Endodermal cell (in vitro differentiated cells): ENCODE data around the gene CPT1C. TPM values are rescaled to one million over a fixed set of nuclear protein-coding genes. Genes with fewer than 3 reads are reported as not detected.
"Not testable (repeated sequence)": the region's sequence is repeated elsewhere in the genome, so short reads cannot be mapped to it uniquely, and the experiment has no call there.

Experiments
- DNase-seq: peaks from one replicate; pipeline ENCODE4 v3.0.0-alpha.2; 2017
- H3K27ac ChIP-seq: 2 replicates; pipeline ENCODE4 v1.5.1; 2013; ENCODE audit warnings: mild to moderate bottlenecking, low read depth, low read length, moderate library complexity
- H3K27me3 ChIP-seq: 2 replicates; pipeline ENCODE4 v1.6.1; 2013; ENCODE audit warnings: mild to moderate bottlenecking, low read length, moderate library complexity; ENCODE audit not compliant: insufficient read depth, control insufficient read depth, poor library complexity, severe bottlenecking
- H3K36me3 ChIP-seq: 2 replicates; pipeline ENCODE4 v1.7.0; 2013; ENCODE audit warnings: mild to moderate bottlenecking, low read length, moderate library complexity; ENCODE audit not compliant: control insufficient read depth, insufficient read depth
- H3K4me1 ChIP-seq: one replicate; pipeline ENCODE4 v1.7.0; 2013; ENCODE audit warnings: low read length; ENCODE audit not compliant: control insufficient read depth, insufficient read depth
- H3K4me3 ChIP-seq: 2 replicates; pipeline ENCODE4 v1.5.1; 2013; ENCODE audit warnings: mild to moderate bottlenecking, low read length, moderate library complexity
- H3K9ac ChIP-seq: 2 replicates; pipeline ENCODE4 v1.6.1; 2013; ENCODE audit warnings: mild to moderate bottlenecking, low read length, moderate library complexity; ENCODE audit not compliant: poor library complexity, severe bottlenecking; ENCODE audit errors: extremely low read depth
- H3K9me3 ChIP-seq: 2 replicates; pipeline ENCODE4 v1.6.1; 2013; ENCODE audit warnings: mild to moderate bottlenecking, low read length, moderate library complexity; ENCODE audit not compliant: control insufficient read depth
- H3K27ac Mint-ChIP-seq: 2 replicates; pipeline ENCODE4 v1.8.0; 2020; ENCODE audit warnings: mixed read lengths
- H3K27me3 Mint-ChIP-seq: 2 replicates; pipeline ENCODE4 v1.8.0; 2021; ENCODE audit warnings: mild to moderate bottlenecking, mixed read lengths; ENCODE audit not compliant: insufficient read depth
- H3K36me3 Mint-ChIP-seq: 2 replicates; pipeline ENCODE4 v1.8.0; 2020; ENCODE audit warnings: low read depth, mixed read lengths
- H3K4me1 Mint-ChIP-seq: 2 replicates; pipeline ENCODE4 v1.8.0; 2020; ENCODE audit warnings: mixed read lengths
- H3K4me3 Mint-ChIP-seq: 2 replicates; pipeline ENCODE4 v1.8.0; 2020; ENCODE audit warnings: mild to moderate bottlenecking, moderate library complexity, mixed read lengths
- H3K9me3 Mint-ChIP-seq: 2 replicates; pipeline ENCODE4 v1.8.0; 2020; ENCODE audit warnings: mild to moderate bottlenecking, mixed read lengths
- WGBS, 2 experiments: methylation state at CpG; one replicate each; pipeline versions ENCODE4 v1.1.5 to v1.1.7; 2013; ENCODE audit warnings: missing lambda C conversion rate in 2 of 2, mixed read lengths in 1 of 2; ENCODE audit not compliant: insufficient coverage in 1 of 2, insufficient read length in 1 of 2; 5-methylcytosine and 5-hydroxymethylcytosine counted together
- total RNA-seq, 2 donors: library from RNA; stranded (reverse); fragmentation: NEBNext Ultra II Directional in 1 of 2; extraction: Animal tissue kit (Norgen Biotek cat#: 25700) in 1 of 2; gene quantifications; 2 replicates in 1 of 2; 3 replicates in 1 of 2; pipeline ENCODE4 v1.2.1, GENCODE V29; 2021
- TF ChIP-seq, protein P1 (sequence below): fragments of 200-600 bp; sonication (generic); conservative IDR thresholded peaks from 2 replicates; pipeline ENCODE4 v1.5.0; 2021; ENCODE audit warnings: antibody characterized with exemption, mild to moderate bottlenecking

The CPT1C gene
- total RNA-seq, 2 donors from 2014 or later: 41.4 to 59.7 TPM

GRCh38 chr19:49716154-49716553, 25.2 kb downstream of the CPT1C start:
- H3K4me1 ChIP-seq: no peaks in the 10 kb centered on the region
- H3K9me3 Mint-ChIP-seq: peaks cover 3% of the 10 kb centered on the region
- no peaks in the 10 kb centered on the region for H3K27me3 ChIP-seq
- no peak overlapping the region for H3K4me3 ChIP-seq
- no peaks in the 10 kb centered on the region for H3K36me3 ChIP-seq
- TF ChIP-seq, protein P1, sequence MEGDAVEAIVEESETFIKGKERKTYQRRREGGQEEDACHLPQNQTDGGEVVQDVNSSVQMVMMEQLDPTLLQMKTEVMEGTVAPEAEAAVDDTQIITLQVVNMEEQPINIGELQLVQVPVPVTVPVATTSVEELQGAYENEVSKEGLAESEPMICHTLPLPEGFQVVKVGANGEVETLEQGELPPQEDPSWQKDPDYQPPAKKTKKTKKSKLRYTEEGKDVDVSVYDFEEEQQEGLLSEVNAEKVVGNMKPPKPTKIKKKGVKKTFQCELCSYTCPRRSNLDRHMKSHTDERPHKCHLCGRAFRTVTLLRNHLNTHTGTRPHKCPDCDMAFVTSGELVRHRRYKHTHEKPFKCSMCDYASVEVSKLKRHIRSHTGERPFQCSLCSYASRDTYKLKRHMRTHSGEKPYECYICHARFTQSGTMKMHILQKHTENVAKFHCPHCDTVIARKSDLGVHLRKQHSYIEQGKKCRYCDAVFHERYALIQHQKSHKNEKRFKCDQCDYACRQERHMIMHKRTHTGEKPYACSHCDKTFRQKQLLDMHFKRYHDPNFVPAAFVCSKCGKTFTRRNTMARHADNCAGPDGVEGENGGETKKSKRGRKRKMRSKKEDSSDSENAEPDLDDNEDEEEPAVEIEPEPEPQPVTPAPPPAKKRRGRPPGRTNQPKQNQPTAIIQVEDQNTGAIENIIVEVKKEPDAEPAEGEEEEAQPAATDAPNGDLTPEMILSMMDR: no peak
- H3K4me3 Mint-ChIP-seq: no peak overlapping the region
- peaks cover 6% of the 10 kb centered on the region for H3K4me1 Mint-ChIP-seq
- WGBS, 2 experiments: 73 to 84% methylated on average over 2 to 3 of the region's 3 CpGs
- no peak overlapping the region for H3K9ac ChIP-seq
- no peaks in the 10 kb centered on the region for H3K27me3 Mint-ChIP-seq
- H3K27ac ChIP-seq: no peak overlapping the region
- H3K9me3 ChIP-seq: no peaks in the 10 kb centered on the region
- H3K36me3 Mint-ChIP-seq: peaks cover 17% of the 10 kb centered on the region
- no peak for DNase-seq
- no peak overlapping the region for H3K27ac Mint-ChIP-seq

DNA sequence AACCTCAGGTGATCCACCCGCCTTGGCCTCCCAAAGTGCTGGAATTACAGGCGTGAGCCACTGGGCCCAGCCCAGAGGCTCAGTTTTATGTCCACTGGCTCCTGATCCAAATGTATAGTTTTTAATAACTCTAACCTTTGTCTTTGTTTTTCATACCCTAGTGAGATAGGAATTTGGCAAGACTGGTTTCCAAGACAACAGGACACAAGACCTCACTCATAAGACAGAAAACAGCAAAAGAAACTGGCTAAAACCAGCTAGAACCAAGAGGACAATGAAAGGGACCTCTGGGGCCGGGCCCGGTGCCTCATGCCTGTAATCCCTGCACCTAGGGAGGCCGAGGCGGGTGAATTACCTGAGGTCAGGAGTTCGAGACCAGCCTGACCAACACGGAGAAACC, 27.6 kb downstream of the CPT1C start:
- Histone ChIP-seq H3K36me3 (no peaks in the 10 kb centered on the region), H3K4me3 (no peak overlapping the region), H3K4me1 (no peaks in the 10 kb centered on the region), H3K9me3 (no peaks in the 10 kb centered on the region), H3K9ac (no peak overlapping the region), H3K27me3 (no peaks in the 10 kb centered on the region), H3K27ac (no peak overlapping the region)
- no peak overlapping the region for H3K27ac Mint-ChIP-seq
- DNase-seq: no peak
- H3K36me3 Mint-ChIP-seq: peaks cover 7% of the 10 kb centered on the region
- TF ChIP-seq, protein P1: no peak
- 89 to 94% methylated on average over 8 of the region's 8 CpGs for WGBS, 2 experiments
- peaks cover 8% of the 10 kb centered on the region for H3K9me3 Mint-ChIP-seq
- H3K27me3 Mint-ChIP-seq: peaks cover 3% of the 10 kb centered on the region
- H3K4me3 Mint-ChIP-seq: no peak overlapping the region
- H3K4me1 Mint-ChIP-seq: peaks cover 6% of the 10 kb centered on the region

GRCh38 chr19:49718991-49719390, 28.1 kb downstream of the CPT1C start:
- H3K36me3 ChIP-seq: no peaks in the 10 kb centered on the region
- H3K27ac ChIP-seq: no peak overlapping the region
- TF ChIP-seq, protein P1: no peak
- no peak overlapping the region for H3K27ac Mint-ChIP-seq
- H3K27me3 Mint-ChIP-seq: peaks cover 3% of the 10 kb centered on the region
- H3K36me3 Mint-ChIP-seq: peaks cover 3% of the 10 kb centered on the region
- H3K4me3 Mint-ChIP-seq: no peak overlapping the region
- H3K4me1 Mint-ChIP-seq: peaks cover 6% of the 10 kb centered on the region
- 76 to 86% methylated on average over 3 to 6 of the region's 6 CpGs for WGBS, 2 experiments
- H3K4me1 ChIP-seq: no peaks in the 10 kb centered on the region
- H3K9me3 Mint-ChIP-seq: peaks cover 9% of the 10 kb centered on the region
- no peaks in the 10 kb centered on the region for H3K27me3 ChIP-seq
- no peak for DNase-seq
- no peaks in the 10 kb centered on the region for H3K9me3 ChIP-seq
- H3K9ac ChIP-seq: no peak overlapping the region
- no peak overlapping the region for H3K4me3 ChIP-seq

DNA sequence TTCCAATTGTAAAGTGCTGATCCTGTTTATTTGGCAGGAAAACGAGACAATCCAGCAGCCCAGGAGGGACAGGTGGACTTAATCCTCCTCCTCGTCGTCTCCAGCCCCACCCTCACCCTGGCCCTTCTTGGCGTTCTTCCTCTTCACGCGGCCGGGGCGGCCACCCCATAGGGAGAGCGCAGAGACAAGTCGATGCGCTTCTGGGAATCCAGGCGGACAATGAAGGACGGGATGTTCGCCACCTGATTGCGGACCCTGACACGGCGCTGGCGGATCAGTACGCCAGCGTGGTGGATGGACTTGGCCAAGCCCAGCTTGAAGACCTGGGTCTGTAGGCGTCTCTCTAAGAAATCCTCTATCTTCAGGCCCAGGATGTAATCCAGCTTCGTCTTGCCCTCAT, 28.5 kb downstream of the CPT1C start:
- H3K27me3 Mint-ChIP-seq, H3K36me3 Mint-ChIP-seq, H3K27me3 ChIP-seq, H3K4me3 ChIP-seq, H3K9ac ChIP-seq, H3K4me1 ChIP-seq, H3K9me3 ChIP-seq, DNase-seq, H3K4me1 Mint-ChIP-seq, H3K36me3 ChIP-seq, H3K27ac ChIP-seq, H3K9me3 Mint-ChIP-seq, H3K4me3 Mint-ChIP-seq: not testable (repeated sequence)
- peak overlapping the region; percentile 35 for H3K27ac Mint-ChIP-seq
- 90 to 95% methylated on average over 14 to 22 of the region's 22 CpGs for WGBS, 2 experiments
